ENCODE measurements around the gene VSTM2L.

VSTM2L gene

DNA sequence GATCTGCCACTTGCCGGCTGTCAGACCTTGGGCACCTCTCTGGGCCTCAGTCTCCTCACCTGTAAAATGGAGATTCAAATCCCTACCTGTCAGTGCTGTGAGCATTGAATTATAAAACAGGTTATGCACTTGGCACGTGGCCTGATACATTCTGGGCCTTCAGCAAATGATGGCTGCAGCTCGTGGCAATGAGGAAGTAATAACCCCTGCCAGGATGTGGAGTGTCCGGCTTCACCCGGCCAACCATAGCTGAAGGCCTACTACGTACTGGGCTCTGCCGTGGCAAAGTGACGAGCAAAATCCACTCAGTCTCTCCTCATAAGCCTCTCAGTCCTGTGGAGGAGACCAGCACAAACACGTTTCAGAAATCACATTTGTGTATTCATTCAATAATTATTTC, 10.9 kb upstream of the VSTM2L start:
- DNase-seq (ENCODE audit: low read depth, low spot score), result no peak
- CTCF ChIA-PET, result interaction anchor here (0.8 kb wide), 1 partner anchor 10 kb away, joined by 3 read pairs; no protein-coding TSS in a partner anchor
- POLR2A ChIA-PET, result no interaction called here

DNA sequence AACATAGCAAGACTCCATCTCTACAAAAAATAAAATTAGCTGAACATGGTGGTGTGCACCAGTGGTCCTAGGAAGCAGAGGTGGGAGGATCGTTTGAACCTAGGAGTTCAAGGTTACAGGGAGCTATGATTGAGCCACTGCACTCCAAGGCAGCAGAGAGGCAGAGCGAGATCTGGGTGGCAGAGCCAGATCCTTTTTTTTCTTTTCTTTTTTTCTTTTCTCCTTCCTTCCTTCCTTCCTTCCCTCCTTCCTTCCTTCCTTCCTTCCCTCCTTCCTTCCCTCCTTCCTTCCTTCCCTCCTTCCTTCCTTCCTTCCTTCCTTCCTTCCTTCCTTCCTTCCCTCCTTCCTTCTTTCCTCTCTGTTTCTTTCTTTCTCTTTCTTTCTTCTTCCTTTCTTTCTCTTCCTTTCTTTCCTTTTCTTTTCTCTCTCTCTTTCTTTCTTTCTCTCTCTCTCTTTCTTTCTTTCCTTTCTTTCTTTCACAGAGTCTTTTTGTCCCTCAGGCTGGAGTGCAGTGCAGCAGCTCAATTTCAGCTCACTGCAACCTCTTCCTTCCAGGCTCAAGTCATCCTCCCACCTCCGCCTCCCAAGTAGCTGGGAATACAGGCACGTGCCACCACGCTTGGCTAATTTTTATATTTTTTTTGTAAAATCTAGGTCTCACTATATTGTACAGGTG, 9.2 kb upstream of the VSTM2L start:
- no peak for DNase-seq (ENCODE audit: low read depth, low spot score)
- no peak overlapping the region for H3K4me3 ChIP-seq (ENCODE audit: low read depth, low read length)
- TF ChIP-seq, protein P1, sequence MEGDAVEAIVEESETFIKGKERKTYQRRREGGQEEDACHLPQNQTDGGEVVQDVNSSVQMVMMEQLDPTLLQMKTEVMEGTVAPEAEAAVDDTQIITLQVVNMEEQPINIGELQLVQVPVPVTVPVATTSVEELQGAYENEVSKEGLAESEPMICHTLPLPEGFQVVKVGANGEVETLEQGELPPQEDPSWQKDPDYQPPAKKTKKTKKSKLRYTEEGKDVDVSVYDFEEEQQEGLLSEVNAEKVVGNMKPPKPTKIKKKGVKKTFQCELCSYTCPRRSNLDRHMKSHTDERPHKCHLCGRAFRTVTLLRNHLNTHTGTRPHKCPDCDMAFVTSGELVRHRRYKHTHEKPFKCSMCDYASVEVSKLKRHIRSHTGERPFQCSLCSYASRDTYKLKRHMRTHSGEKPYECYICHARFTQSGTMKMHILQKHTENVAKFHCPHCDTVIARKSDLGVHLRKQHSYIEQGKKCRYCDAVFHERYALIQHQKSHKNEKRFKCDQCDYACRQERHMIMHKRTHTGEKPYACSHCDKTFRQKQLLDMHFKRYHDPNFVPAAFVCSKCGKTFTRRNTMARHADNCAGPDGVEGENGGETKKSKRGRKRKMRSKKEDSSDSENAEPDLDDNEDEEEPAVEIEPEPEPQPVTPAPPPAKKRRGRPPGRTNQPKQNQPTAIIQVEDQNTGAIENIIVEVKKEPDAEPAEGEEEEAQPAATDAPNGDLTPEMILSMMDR (IDR thresholded peaks at IDR 0.05; ENCODE audit: insufficient read depth, low read length, missing control alignments), result no peak
- ChIA-PET CTCF (interaction anchor here (1.2 kb wide), 1 partner anchor 9 kb away, joined by 6 read pairs; the partner anchor contains the start of gene VSTM2L), POLR2A (no interaction called here)

More for the DNA sequence above, 10.9 kb upstream of the VSTM2L start:
- H3K4me3 ChIP-seq (ENCODE audit: low read depth, low read length), result no peak overlapping the region
- TF ChIP-seq, protein P1 (IDR thresholded peaks at IDR 0.05; ENCODE audit: insufficient read depth, low read length, missing control alignments), result no peak

DNA sequence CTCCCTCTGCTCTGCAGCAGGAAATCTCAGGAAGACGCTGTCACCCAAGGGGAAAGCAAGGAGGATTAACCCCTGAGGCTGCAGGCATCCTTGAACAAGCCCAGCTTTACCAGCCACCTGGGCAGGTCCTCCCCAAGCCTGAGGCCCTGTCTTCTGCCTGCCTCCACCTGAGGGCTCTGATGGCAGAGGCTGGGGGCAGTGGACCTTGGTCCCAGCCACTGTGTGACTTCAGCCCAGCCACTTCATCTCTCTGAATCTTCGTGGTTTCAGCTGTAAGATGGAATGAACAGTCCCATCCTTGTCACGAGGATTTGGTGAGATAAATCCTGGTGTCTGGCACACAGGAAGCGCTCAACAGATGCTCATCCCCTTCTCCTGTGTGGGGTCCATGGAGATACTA, 8.5 kb upstream of the VSTM2L start:
- CTCF ChIA-PET, result interaction anchor here (1.3 kb wide), 1 partner anchor 330 kb away, joined by 4 read pairs; no protein-coding TSS in a partner anchor
- TF ChIP-seq, protein P1 (IDR thresholded peaks at IDR 0.05; ENCODE audit: insufficient read depth, low read length, missing control alignments), result no peak
- POLR2A ChIA-PET, result no interaction called here

GRCh38 chr20:37895166-37895565, 7.8 kb upstream of the VSTM2L start:
- ChIA-PET CTCF (interaction anchor here (1.3 kb wide), 1 partner anchor 331 kb away, joined by 4 read pairs; no protein-coding TSS in a partner anchor), POLR2A (no interaction called here)
- TF ChIP-seq, protein P1 (IDR thresholded peaks at IDR 0.05; ENCODE audit: insufficient read depth, low read length, missing control alignments), result no peak
- no peak for DNase-seq (ENCODE audit: low read depth, low spot score)
- H3K4me3 ChIP-seq (ENCODE audit: low read depth, low read length), result no peak overlapping the region

More for the DNA sequence above, 8.5 kb upstream of the VSTM2L start:
- no peak for DNase-seq (ENCODE audit: low read depth, low spot score)
- no peak overlapping the region for H3K4me3 ChIP-seq (ENCODE audit: low read depth, low read length)

DNA sequence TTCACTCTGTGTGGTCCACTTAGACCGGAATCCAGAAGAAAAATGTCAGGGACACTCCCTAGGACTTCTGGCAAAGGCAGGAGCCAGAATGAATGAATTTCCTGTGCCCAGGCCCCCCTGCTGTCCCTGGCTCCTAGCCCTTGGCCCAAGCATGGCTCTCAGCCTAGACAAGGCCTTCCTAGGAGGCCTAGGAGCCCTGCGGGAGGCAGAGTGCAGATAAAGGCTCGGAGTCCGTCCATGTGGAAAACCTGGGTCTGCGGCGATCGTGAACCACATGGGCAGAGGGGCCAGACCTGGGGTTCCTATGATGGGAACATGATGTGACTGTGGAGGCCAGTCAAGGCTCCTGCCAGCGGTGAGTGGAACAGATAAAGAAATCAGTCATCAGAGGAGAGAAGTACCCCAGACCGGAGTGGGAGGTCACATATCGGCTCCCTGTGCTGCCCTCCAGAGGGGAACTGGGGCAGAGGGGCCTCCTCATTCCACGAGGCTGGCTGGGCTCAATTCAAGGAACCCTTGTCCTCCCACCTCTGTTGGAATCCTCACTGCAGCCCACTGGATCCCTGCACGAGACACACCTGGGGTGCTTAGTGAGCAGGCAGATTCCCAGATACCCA, 5.9 kb upstream of the VSTM2L start:
- POLR2A ChIA-PET, result no interaction called here
- H3K4me3 ChIP-seq (ENCODE audit: low read depth, low read length), result no peak overlapping the region
- DNase-seq (ENCODE audit: low read depth, low spot score), result no peak
- CTCF ChIA-PET, result no interaction called here
- TF ChIP-seq, protein P1 (IDR thresholded peaks at IDR 0.05; ENCODE audit: insufficient read depth, low read length, missing control alignments), result peak; percentile 47
